NT2/D1 (cell line): ENCODE measurements around the gene OMD.

Source experiments
- DNase-seq: peaks from one replicate; pipeline ENCODE4 v3.0.0-alpha.2; 2011; ENCODE audit warnings: low read depth, low spot score
- H3K27me3 ChIP-seq: 2 replicates; pipeline ENCODE4 v1.6.0; 2011; ENCODE audit warnings: mild to moderate bottlenecking; ENCODE audit not compliant: insufficient read length, insufficient read depth
- H3K36me3 ChIP-seq: 2 replicates; pipeline ENCODE4 v1.6.1; 2011; ENCODE audit warnings: mild to moderate bottlenecking, low read length, mixed read lengths; ENCODE audit not compliant: insufficient read depth, insufficient read length
- H3K4me1 ChIP-seq: 2 replicates; pipeline ENCODE4 v1.5.1; 2011; ENCODE audit not compliant: insufficient read depth, insufficient read length
- H3K4me3 ChIP-seq: 2 replicates; pipeline ENCODE4 v1.5.1; 2011; ENCODE audit warnings: low read depth; ENCODE audit not compliant: insufficient read length
- H3K9ac ChIP-seq: 2 replicates; pipeline ENCODE4 v1.6.0; 2011; ENCODE audit warnings: low read depth; ENCODE audit not compliant: insufficient read length
- H3K9me3 ChIP-seq: 2 replicates; pipeline ENCODE4 v1.5.1; 2011; ENCODE audit warnings: mild to moderate bottlenecking, low read length; ENCODE audit not compliant: insufficient read depth
- SUZ12 ChIP-seq: IDR thresholded peaks from 2 replicates; pipeline ENCODE4 v1.6.1; 2011; ENCODE audit not compliant: insufficient read length, insufficient read depth; ENCODE audit errors: extremely low read depth
- YY1 ChIP-seq: IDR thresholded peaks from 2 replicates; pipeline ENCODE4 v1.6.1; 2011; ENCODE audit not compliant: insufficient read length, insufficient read depth
- ZNF274 ChIP-seq: IDR thresholded peaks from 2 replicates; pipeline ENCODE4 v1.6.1; 2011; ENCODE audit warnings: mild to moderate bottlenecking, low read depth, low read length

Gene OMD

GRCh38 chr9:92402360-92402759, 21.9 kb downstream of the OMD start:
- DNase-seq = no peak
- no peak for TF ChIP-seq YY1
- TF ChIP-seq ZNF274 = no peak
- TF ChIP-seq SUZ12 = no peak
- H3K36me3 ChIP-seq = no peaks in the 10 kb centered on the region
- H3K9ac ChIP-seq = no peak overlapping the region
- H3K4me1 ChIP-seq = no peaks in the 10 kb centered on the region
- H3K4me3 ChIP-seq = no peak overlapping the region
- H3K27me3 ChIP-seq = no peaks in the 10 kb centered on the region
- H3K9me3 ChIP-seq = 0 out of 2 replicates have a peak, but pooled peaks cover 5% of the 10 kb centered on the region

- H3K9me3 ChIP-seq = 0 out of 2 replicates have a peak, but pooled peaks cover 8% of the 10 kb centered on the region
- H3K36me3 ChIP-seq = no peaks in the 10 kb centered on the region
- no peak overlapping the region for H3K4me3 ChIP-seq
- no peak for TF ChIP-seq ZNF274
- TF ChIP-seq SUZ12 = no peak
- TF ChIP-seq YY1 = no peak
- H3K27me3 ChIP-seq = no peaks in the 10 kb centered on the region
- no peak for DNase-seq
- no peak overlapping the region for H3K9ac ChIP-seq
- H3K4me1 ChIP-seq = no peaks in the 10 kb centered on the region
These were observed 26.4 kb downstream of the OMD start for GRCh38 chr9:92397853-92398252.

DNA sequence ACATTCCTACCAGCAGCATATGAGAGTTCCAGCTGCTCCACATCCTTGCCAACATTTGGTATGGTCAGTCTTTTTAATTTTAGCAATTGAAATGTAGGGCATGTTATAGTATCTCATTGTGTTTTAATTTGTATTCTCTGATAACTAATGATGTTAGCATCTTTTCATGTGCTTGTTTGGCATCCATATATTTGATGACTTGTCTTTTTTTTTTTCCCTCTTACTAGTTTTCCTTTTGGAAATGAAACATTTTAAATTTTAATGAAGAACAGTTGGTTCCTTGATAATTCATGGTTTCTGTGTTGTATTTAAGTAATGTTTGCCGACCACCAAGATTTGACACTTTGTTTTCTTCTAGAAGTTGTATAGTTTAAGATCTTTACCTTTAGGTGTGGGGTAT, 28.7 kb downstream of the OMD start:
- TF ChIP-seq ZNF274 (no peak), YY1 (no peak), SUZ12 (no peak)
- no peaks in the 10 kb centered on the region for H3K27me3 ChIP-seq
- H3K36me3 ChIP-seq = no peaks in the 10 kb centered on the region
- H3K4me3 ChIP-seq = no peak overlapping the region
- H3K4me1 ChIP-seq = no peaks in the 10 kb centered on the region
- H3K9ac ChIP-seq = no peak overlapping the region
- no peak for DNase-seq
- 0 out of 2 replicates have a peak, but pooled peaks cover 8% of the 10 kb centered on the region for H3K9me3 ChIP-seq

DNA sequence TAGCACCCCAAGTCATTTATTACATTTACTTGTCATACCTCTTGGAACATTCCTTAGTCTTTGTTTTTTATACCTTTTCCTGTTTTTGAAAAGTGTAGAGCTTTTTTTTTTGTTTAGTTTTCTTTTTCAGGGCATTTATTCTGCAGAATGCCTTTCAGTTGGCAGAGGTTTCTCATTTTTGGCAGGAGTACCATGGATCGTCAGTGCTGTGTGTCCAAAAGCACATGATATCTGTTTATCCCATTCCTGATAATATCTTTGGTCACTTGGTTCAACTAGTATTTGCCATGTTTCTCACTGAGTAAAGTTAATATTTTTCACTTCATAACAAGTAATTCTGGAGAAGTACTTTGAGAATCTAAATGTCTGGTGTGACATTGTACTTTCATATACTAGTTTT, 30.6 kb downstream of the OMD start:
- 0 out of 2 replicates have a peak, but pooled peaks cover 8% of the 10 kb centered on the region for H3K9me3 ChIP-seq

GRCh38 chr9:92392690-92393089, 31.6 kb downstream of the OMD start:
- H3K9ac ChIP-seq = no peak overlapping the region
- 0 out of 2 replicates have a peak, but pooled peaks cover 5% of the 10 kb centered on the region for H3K9me3 ChIP-seq
- H3K4me3 ChIP-seq = no peak overlapping the region
- H3K27me3 ChIP-seq = no peaks in the 10 kb centered on the region
- no peaks in the 10 kb centered on the region for H3K36me3 ChIP-seq
- no peak for DNase-seq
- no peaks in the 10 kb centered on the region for H3K4me1 ChIP-seq
- no peak for TF ChIP-seq YY1
- no peak for TF ChIP-seq ZNF274
- TF ChIP-seq SUZ12 = no peak

More for the DNA sequence above, 30.6 kb downstream of the OMD start:
- Histone ChIP-seq H3K4me3 (no peak overlapping the region), H3K36me3 (no peaks in the 10 kb centered on the region), H3K4me1 (no peaks in the 10 kb centered on the region), H3K9ac (no peak overlapping the region), H3K27me3 (no peaks in the 10 kb centered on the region)
- no peak for TF ChIP-seq SUZ12
- TF ChIP-seq ZNF274 = no peak
- no peak for TF ChIP-seq YY1
- DNase-seq = no peak

DNA sequence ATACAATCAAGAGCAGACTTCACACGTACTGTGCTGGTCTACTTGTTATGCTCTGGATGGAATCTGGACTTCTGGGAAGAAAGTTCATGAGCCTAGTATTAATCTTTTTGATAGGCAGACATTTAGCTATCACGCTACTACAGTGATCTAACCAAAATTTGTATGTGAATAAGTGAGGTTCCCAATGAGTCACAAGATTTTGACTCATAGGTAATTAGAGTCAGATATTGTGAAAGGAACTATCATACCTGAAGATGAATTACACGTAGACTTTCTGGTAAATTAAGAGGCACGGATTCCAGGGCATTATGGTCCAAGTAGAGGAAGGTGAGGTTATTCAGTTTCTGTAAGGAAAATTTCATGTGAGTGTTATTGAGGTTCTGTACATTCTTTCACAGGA, 38.3 kb downstream of the OMD start:
- TF ChIP-seq ZNF274 (no peak), SUZ12 (no peak), YY1 (no peak)
- no peak overlapping the region for H3K9ac ChIP-seq
- no peaks in the 10 kb centered on the region for H3K36me3 ChIP-seq
- H3K4me1 ChIP-seq = no peaks in the 10 kb centered on the region
- no peaks in the 10 kb centered on the region for H3K9me3 ChIP-seq
- no peak overlapping the region for H3K4me3 ChIP-seq
- DNase-seq = no peak
- no peaks in the 10 kb centered on the region for H3K27me3 ChIP-seq

DNA sequence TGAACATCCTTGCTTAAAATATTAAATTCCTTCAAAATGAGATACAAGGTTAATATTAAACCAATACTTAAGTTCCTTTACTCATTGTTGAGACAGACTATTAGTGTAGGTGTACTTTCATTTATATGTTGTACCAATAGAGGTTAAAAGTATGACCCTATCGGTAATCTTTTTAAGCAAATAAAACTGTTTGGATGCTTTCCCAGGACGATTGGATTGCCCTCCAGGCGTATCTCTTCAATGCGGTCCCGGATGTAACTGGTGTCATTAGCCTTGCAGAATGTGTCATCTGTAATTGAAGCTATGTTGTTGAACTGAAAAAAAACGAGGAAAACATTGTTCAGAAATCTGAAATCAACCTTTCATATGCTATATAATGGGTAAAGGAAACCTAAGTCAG, 38.8 kb downstream of the OMD start:
- Histone ChIP-seq H3K27me3 (no peaks in the 10 kb centered on the region), H3K9me3 (no peaks in the 10 kb centered on the region), H3K9ac (no peak overlapping the region), H3K36me3 (no peaks in the 10 kb centered on the region), H3K4me3 (no peak overlapping the region), H3K4me1 (no peaks in the 10 kb centered on the region)
- DNase-seq = no peak
- no peak for TF ChIP-seq YY1
- TF ChIP-seq ZNF274 = no peak
- no peak for TF ChIP-seq SUZ12

DNA sequence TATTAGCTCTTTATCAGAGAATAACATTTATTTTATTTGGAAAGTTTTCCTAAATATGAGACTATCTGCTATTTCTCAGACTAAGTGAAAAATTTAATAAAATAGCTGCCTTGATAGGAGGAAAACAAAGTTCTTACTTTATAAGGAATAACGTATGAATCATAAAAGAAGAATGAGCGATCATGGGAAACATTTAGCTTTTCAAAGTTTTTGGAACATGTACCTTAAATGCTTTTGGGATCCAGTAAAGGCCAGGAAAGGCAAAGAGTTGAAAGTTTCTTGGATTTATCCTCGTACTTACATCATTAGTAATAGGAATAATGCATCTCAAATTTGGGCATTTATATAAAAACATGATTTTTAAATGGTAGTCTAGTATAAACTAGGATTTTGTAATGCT, 39.3 kb downstream of the OMD start:
- Histone ChIP-seq H3K36me3 (no peaks in the 10 kb centered on the region), H3K27me3 (no peaks in the 10 kb centered on the region), H3K9me3 (no peaks in the 10 kb centered on the region), H3K4me3 (no peak overlapping the region), H3K4me1 (no peaks in the 10 kb centered on the region), H3K9ac (no peak overlapping the region)
- DNase-seq = no peak
- no peak for TF ChIP-seq SUZ12
- TF ChIP-seq YY1 = no peak
- no peak for TF ChIP-seq ZNF274
